A673 (cell line): Measurements from ENCODE around the gene TCEAL3. TPM values are rescaled to one million over a fixed set of nuclear protein-coding genes. Genes with fewer than 3 reads are reported as not detected.

Experiments
- BruUV-seq: library from RNA; stranded (reverse); fragments of 400-500 nt; replicated peaks from 2 replicates; lab custom pipeline; 2021; lab: Mats Ljungman, UMichigan
- CTCF ChIA-PET: fragments of 300-600 bp; sonication (Branson Sonifier 250); formaldehyde crosslinking; loops from one replicate; lab custom pipeline; 2022; ENCODE audit warnings: antibody characterized with exemption; lab: Charles Lee
- POLR2A ChIA-PET: fragments of 300-600 bp; sonication (Branson Sonifier 250); formaldehyde crosslinking; loops from one replicate; lab custom pipeline; 2022; ENCODE audit warnings: antibody characterized with exemption; ENCODE audit not compliant: low non-redundant PET; lab: Charles Lee
- DNase-seq: peaks from one replicate; pipeline ENCODE4 v3.0.0-alpha.2; 2015; ENCODE audit warnings: low spot score
- H3K27ac ChIP-seq: fragments of 200-600 bp; sonication (generic); 2 replicates; pipeline ENCODE4 v1.5.1; 2016; ENCODE audit warnings: mixed run types, low read depth, mild to moderate bottlenecking, mixed read lengths, antibody characterized with exemption, low read length; ENCODE audit not compliant: poor library complexity, severe bottlenecking
- H3K27me3 ChIP-seq: fragments of 200-600 bp; sonication (generic); replicated peaks from 2 replicates; pipeline ENCODE4 v1.6.1; 2017; ENCODE audit warnings: mixed run types, low read depth, mild to moderate bottlenecking, mixed read lengths, antibody characterized with exemption, low read length; ENCODE audit not compliant: insufficient read depth, poor library complexity
- H3K36me3 ChIP-seq: fragments of 200-600 bp; sonication (generic); 2 replicates; pipeline ENCODE4 v1.6.1; 2016; ENCODE audit warnings: mixed run types, mild to moderate bottlenecking, mixed read lengths, antibody characterized with exemption, low read length; ENCODE audit not compliant: insufficient read depth, poor library complexity, severe bottlenecking
- H3K4me1 ChIP-seq: fragments of 200-600 bp; sonication (generic); 2 replicates; pipeline ENCODE4 v1.6.1; 2017; ENCODE audit warnings: mixed run types, mild to moderate bottlenecking, mixed read lengths, antibody characterized with exemption, low read length; ENCODE audit not compliant: insufficient read depth, poor library complexity, severe bottlenecking
- H3K4me3 ChIP-seq: fragments of 200-600 bp; sonication (generic); 2 replicates; pipeline ENCODE4 v1.5.1; 2016; ENCODE audit warnings: low read depth, mixed run types, mild to moderate bottlenecking, mixed read lengths, low read length; ENCODE audit not compliant: poor library complexity, severe bottlenecking
- H3K9me3 ChIP-seq: fragments of 200-600 bp; sonication (generic); 2 replicates; pipeline ENCODE4 v1.6.1; 2016; ENCODE audit warnings: mixed run types, low read depth, mild to moderate bottlenecking, mixed read lengths, antibody characterized with exemption, low read length; ENCODE audit not compliant: poor library complexity, severe bottlenecking
- EZH2 ChIP-seq: fragments of 200-600 bp; sonication (generic); IDR thresholded peaks from 2 replicates; pipeline ENCODE4 v1.6.1; 2017; ENCODE audit warnings: borderline replicate concordance, low read depth, mild to moderate bottlenecking, mixed read lengths, antibody characterized with exemption, low read length; ENCODE audit not compliant: poor library complexity, severe bottlenecking
- intact Hi-C: fragments of 100-400 bp; cut with micrococcal nuclease; formaldehyde crosslinking; loops from one replicate; pipeline ENCODE4 v1.10.0; 2022; ENCODE audit not compliant: unreplicated experiment
- total RNA-seq: library from RNA; stranded (reverse); gene quantifications from 2 replicates; pipeline ENCODE4 v1.2.3, GENCODE V29; 2021
- TF ChIP-seq, protein P1 (sequence below): fragments of 300-800, 200-600 bp; sonication (generic); conservative IDR thresholded peaks from 2 replicates; pipeline ENCODE4 v1.5.1; 2017; ENCODE audit warnings: low read depth, mild to moderate bottlenecking, antibody characterized with exemption, low read length, moderate library complexity, mixed read lengths

The TCEAL3 gene
- total RNA-seq, 1 experiment from 2014 or later: 12.1 TPM

DNA sequence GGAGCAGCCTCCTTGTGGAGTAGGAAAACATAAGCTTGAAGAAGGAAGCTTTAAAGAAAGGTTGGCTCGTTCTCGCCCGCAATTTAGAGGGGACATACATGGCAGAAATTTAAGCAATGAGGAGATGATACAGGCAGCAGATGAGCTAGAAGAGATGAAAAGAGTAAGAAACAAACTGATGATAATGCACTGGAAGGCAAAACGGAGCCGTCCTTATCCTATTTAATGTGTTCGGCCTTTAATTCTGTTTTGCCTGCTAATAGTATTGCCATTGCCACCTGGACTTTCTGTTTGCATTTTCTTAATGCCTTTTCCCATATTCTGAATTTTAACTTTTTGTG, 22.4 kb downstream of the TCEAL3 start:
- H3K4me3 ChIP-seq: peak overlapping the region; percentile 71
- H3K27me3 ChIP-seq: no peaks in the 10 kb centered on the region
- peak overlapping the region; percentile 73 for H3K27ac ChIP-seq
- no peak for DNase-seq
- ChIA-PET POLR2A (no interaction called here), CTCF (interaction anchor here (0.6 to 1.2 kb wide), 4 partner anchors 17 to 97 kb away, joined by 3 to 5 read pairs (median 4); no protein-coding TSS in a partner anchor)
- TF ChIP-seq, protein P1, sequence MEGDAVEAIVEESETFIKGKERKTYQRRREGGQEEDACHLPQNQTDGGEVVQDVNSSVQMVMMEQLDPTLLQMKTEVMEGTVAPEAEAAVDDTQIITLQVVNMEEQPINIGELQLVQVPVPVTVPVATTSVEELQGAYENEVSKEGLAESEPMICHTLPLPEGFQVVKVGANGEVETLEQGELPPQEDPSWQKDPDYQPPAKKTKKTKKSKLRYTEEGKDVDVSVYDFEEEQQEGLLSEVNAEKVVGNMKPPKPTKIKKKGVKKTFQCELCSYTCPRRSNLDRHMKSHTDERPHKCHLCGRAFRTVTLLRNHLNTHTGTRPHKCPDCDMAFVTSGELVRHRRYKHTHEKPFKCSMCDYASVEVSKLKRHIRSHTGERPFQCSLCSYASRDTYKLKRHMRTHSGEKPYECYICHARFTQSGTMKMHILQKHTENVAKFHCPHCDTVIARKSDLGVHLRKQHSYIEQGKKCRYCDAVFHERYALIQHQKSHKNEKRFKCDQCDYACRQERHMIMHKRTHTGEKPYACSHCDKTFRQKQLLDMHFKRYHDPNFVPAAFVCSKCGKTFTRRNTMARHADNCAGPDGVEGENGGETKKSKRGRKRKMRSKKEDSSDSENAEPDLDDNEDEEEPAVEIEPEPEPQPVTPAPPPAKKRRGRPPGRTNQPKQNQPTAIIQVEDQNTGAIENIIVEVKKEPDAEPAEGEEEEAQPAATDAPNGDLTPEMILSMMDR: no peak
- TF ChIP-seq EZH2: no peak
- BruUV-seq: no TSS peak
- intact Hi-C loops: no loop called here
- no peaks in the 10 kb centered on the region for H3K4me1 ChIP-seq
- H3K36me3 ChIP-seq: no peaks in the 10 kb centered on the region
- no peaks in the 10 kb centered on the region for H3K9me3 ChIP-seq

DNA sequence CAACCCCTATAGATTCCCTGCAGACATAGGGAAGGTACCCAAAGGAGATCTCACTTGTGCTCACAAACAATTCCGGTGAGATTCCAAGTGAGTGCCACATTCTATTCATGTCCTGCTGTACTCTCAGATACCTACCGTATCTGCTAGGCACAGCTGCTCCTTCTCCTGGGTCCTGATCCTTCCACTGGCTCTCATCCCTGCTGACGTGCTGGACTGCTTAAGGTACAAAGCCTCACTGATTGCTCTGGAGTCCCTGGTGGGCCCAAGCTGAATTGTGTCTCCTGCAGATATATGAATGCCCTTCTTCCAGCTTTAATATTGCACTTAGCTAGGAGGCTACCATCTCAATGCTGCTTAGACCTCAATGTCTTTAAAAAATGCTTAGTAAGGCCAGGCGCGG, 23.4 kb downstream of the TCEAL3 start:
- intact Hi-C loops: no loop called here
- Histone ChIP-seq H3K9me3 (no peaks in the 10 kb centered on the region), H3K27ac (no peak overlapping the region), H3K36me3 (no peaks in the 10 kb centered on the region), H3K27me3 (no peaks in the 10 kb centered on the region), H3K4me3 (no peak overlapping the region), H3K4me1 (no peaks in the 10 kb centered on the region)
- TF ChIP-seq EZH2: no peak
- TF ChIP-seq, protein P1: no peak
- ChIA-PET POLR2A (no interaction called here), CTCF (interaction anchor here (0.7 to 1.2 kb wide), 2 partner anchors 90 to 98 kb away, joined by 3 to 5 read pairs; no protein-coding TSS in a partner anchor)
- DNase-seq: no peak
- no TSS peak for BruUV-seq

DNA sequence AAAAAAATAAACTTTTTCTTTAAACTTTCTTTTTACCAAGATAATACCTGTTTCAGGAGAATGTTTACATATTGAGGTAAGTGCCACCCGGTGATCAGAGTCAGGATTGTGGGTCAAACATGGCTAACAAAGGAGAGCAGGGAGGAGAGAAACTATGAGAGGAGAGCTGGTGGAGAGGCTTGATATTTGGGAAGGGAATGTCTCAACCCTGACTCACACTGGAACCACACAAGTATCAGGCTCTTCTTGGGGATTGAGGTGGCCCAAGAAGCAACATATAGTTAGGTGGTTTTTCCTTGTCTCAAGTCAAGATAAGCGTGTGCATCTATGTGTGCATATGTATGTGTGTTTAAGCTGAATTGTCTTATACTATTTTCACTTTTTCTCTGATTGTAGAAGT, 27.7 kb downstream of the TCEAL3 start:
- Histone ChIP-seq H3K27ac (no peak overlapping the region), H3K4me1 (no peaks in the 10 kb centered on the region), H3K27me3 (no peaks in the 10 kb centered on the region), H3K4me3 (no peak overlapping the region), H3K36me3 (no peaks in the 10 kb centered on the region), H3K9me3 (no peaks in the 10 kb centered on the region)
- POLR2A ChIA-PET: no interaction called here
- CTCF ChIA-PET: no interaction called here
- DNase-seq: no peak
- no TSS peak for BruUV-seq
- TF ChIP-seq EZH2: no peak
- TF ChIP-seq, protein P1: no peak
- intact Hi-C loops: no loop called here
